OCI-LY3 (cell line): ENCODE results near the gene SRC.

Source experiments
- H2AFZ ChIP-seq: fragments of 200-600, 300-600 bp; shearing (Covaris generic); 2 replicates; pipeline ENCODE4 v1.6.0; 2014; ENCODE audit warnings: antibody characterized with exemption, low read depth, low read length
- H3K27ac ChIP-seq: fragments of 200-600, 300-600 bp; sonication (generic); 2 replicates; pipeline ENCODE4 v1.5.1; 2014; ENCODE audit warnings: mild to moderate bottlenecking, low read length, moderate library complexity, mixed read lengths
- H3K27me3 ChIP-seq: fragments of 200-600, 300-600 bp; sonication (generic); 2 replicates; pipeline ENCODE4 v1.6.1; 2014; ENCODE audit warnings: low read depth, low read length, mixed read lengths
- H3K36me3 ChIP-seq: fragments of 200-600, 300-600 bp; sonication (generic); replicated peaks from 2 replicates; pipeline ENCODE3; 2014; ENCODE audit warnings: low read depth, low read length, mixed read lengths
- H3K4me1 ChIP-seq: fragments of 300-600, 200-600 bp; sonication (generic); 2 replicates; pipeline ENCODE4 v1.6.1; 2014; ENCODE audit warnings: low read length, mixed read lengths
- H3K4me2 ChIP-seq: fragments of 200-600, 300-600 bp; sonication (generic); 2 replicates; pipeline ENCODE4 v1.6.1; 2014; ENCODE audit warnings: low read length, mixed read lengths
- H3K4me3 ChIP-seq: fragments of 300-600, 200-600 bp; sonication (generic); 2 replicates; pipeline ENCODE4 v1.5.1; 2014; ENCODE audit warnings: antibody characterized with exemption, mild to moderate bottlenecking, low read length, moderate library complexity
- H3K79me2 ChIP-seq: fragments of 300-600, 200-600 bp; shearing (Covaris generic); 2 replicates; pipeline ENCODE4 v1.6.1; 2014; ENCODE audit warnings: mild to moderate bottlenecking, low read length, mixed read lengths
- H3K9ac ChIP-seq: fragments of 300-600, 200-600 bp; shearing (Covaris generic); 2 replicates; pipeline ENCODE4 v1.6.0; 2014; ENCODE audit warnings: mild to moderate bottlenecking, low read length, moderate library complexity
- H3K9me3 ChIP-seq: fragments of 200-600, 300-600 bp; shearing (Covaris generic); 2 replicates; pipeline ENCODE4 v1.6.1; 2014; ENCODE audit warnings: low read length, mixed read lengths; ENCODE audit not compliant: insufficient read depth
- H4K20me1 ChIP-seq: fragments of 200-600, 300-600 bp; sonication (generic); 2 replicates; pipeline ENCODE4 v1.6.1; 2016; ENCODE audit warnings: low read length, mixed read lengths; ENCODE audit not compliant: insufficient read depth
- CTCF ChIP-seq: fragments of 200-600, 300-600 bp; sonication (generic); IDR thresholded peaks from 2 replicates; pipeline ENCODE4 v1.5.1; 2014; ENCODE audit warnings: antibody characterized with exemption, low read length, low read depth
- EZH2phosphoT487 ChIP-seq: fragments of 200-600 bp; shearing (Covaris generic); IDR thresholded peaks from 2 replicates; pipeline ENCODE4 v1.6.1; 2018; ENCODE audit warnings: antibody characterized with exemption, mixed run types, low read depth

Gene SRC

DNA sequence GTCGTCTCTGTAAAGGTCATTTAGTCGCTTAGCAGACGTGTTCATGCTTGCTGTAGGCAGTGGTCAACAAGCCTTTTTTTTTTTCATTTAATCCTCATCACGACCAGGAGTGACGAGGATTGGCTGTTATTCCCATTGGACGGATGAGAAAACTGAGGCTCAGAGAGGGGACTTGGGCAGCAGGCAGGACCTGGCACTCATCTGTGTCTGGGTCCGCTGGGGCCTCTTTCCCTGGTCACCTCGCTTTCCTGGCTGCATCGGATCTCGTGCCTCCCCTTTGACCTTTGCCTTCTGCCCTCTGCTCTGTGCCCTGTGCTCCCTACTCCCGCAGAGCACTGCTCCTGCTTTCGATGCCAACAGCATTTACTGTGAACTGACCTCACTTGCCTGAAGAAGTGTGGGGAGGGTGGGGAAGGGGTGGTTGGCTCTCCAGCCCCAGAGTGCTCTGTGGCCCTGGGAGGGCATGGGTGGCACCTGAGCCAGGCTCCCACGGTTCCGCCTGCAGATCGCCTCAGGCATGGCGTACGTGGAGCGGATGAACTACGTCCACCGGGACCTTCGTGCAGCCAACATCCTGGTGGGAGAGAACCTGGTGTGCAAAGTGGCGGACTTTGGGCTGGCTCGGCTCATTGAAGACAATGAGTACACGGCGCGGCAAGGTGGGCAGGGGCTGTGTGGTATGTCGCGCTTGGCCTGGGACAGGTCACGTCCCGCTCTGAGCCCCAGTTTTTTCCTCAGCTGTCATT is 56.2 kb downstream of the SRC start:
- Histone ChIP-seq H3K36me3 (peaks cover 74% of the 10 kb centered on the region), H3K4me2 (no peak overlapping the region), H3K9ac (no peak overlapping the region)

DNA sequence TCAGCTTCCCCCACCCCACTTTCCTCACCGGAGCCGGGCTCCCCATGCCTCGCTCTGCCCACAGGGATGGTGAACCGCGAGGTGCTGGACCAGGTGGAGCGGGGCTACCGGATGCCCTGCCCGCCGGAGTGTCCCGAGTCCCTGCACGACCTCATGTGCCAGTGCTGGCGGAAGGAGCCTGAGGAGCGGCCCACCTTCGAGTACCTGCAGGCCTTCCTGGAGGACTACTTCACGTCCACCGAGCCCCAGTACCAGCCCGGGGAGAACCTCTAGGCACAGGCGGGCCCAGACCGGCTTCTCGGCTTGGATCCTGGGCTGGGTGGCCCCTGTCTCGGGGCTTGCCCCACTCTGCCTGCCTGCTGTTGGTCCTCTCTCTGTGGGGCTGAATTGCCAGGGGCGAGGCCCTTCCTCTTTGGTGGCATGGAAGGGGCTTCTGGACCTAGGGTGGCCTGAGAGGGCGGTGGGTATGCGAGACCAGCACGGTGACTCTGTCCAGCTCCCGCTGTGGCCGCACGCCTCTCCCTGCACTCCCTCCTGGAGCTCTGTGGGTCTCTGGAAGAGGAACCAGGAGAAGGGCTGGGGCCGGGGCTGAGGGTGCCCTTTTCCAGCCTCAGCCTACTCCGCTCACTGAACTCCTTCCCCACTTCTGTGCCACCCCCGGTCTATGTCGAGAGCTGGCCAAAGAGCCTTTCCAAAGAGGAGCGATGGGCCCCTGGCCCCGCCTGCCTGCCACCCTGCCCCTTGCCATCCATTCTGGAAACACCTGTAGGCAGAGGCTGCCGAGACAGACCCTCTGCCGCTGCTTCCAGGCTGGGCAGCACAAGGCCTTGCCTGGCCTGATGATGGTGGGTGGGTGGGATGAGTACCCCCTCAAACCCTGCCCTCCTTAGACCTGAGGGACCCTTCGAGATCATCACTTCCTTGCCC is 57.4 kb downstream of the SRC start:
- no peaks in the 10 kb centered on the region for H4K20me1 ChIP-seq

More for the DNA sequence above, 56.2 kb downstream of the SRC start:
- Histone ChIP-seq H3K27me3 (no peaks in the 10 kb centered on the region), H3K4me1 (peaks cover 26% of the 10 kb centered on the region), H3K79me2 (no peaks in the 10 kb centered on the region), H3K27ac (no peak overlapping the region), H3K9me3 (no peaks in the 10 kb centered on the region), H2AFZ (no peak overlapping the region), H4K20me1 (no peaks in the 10 kb centered on the region), H3K4me3 (no peak overlapping the region)
- TF ChIP-seq CTCF (no peak), EZH2phosphoT487 (no peak)

DNA sequence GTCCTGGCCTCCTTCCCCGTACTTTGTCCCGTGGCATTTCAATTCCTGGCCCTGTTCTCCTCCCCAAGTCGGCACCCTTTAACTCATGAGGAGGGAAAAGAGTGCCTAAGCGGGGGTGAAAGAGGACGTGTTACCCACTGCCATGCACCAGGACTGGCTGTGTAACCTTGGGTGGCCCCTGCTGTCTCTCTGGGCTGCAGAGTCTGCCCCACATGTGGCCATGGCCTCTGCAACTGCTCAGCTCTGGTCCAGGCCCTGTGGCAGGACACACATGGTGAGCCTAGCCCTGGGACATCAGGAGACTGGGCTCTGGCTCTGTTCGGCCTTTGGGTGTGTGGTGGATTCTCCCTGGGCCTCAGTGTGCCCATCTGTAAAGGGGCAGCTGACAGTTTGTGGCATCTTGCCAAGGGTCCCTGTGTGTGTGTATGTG is 58.5 kb downstream of the SRC start:
- H3K9me3 ChIP-seq = no peaks in the 10 kb centered on the region
- H3K79me2 ChIP-seq = no peaks in the 10 kb centered on the region
- no peak for TF ChIP-seq EZH2phosphoT487
- TF ChIP-seq CTCF = no peak
- peaks cover 18% of the 10 kb centered on the region for H3K27me3 ChIP-seq
- H3K4me1 ChIP-seq = peaks cover 31% of the 10 kb centered on the region
- peaks cover 53% of the 10 kb centered on the region for H3K36me3 ChIP-seq
- H3K9ac ChIP-seq = no peak overlapping the region
- no peak overlapping the region for H3K4me3 ChIP-seq
- no peaks in the 10 kb centered on the region for H4K20me1 ChIP-seq
- no peak overlapping the region for H2AFZ ChIP-seq
- no peak overlapping the region for H3K4me2 ChIP-seq
- H3K27ac ChIP-seq = no peak overlapping the region

More for the DNA sequence above, 57.4 kb downstream of the SRC start:
- Histone ChIP-seq H3K27me3 (peaks cover 11% of the 10 kb centered on the region), H3K4me3 (no peak overlapping the region), H3K36me3 (peaks cover 62% of the 10 kb centered on the region), H3K9ac (no peak overlapping the region), H3K4me1 (peaks cover 28% of the 10 kb centered on the region), H3K9me3 (no peaks in the 10 kb centered on the region), H3K79me2 (no peaks in the 10 kb centered on the region), H3K27ac (no peak overlapping the region), H2AFZ (no peak overlapping the region), H3K4me2 (no peak overlapping the region)
- TF ChIP-seq CTCF = no peak
- no peak for TF ChIP-seq EZH2phosphoT487

GRCh38 chr20:37405351-37405897 is 59.5 kb downstream of the SRC start:
- Histone ChIP-seq H3K27me3 (peaks cover 24% of the 10 kb centered on the region), H3K4me3 (no peak overlapping the region), H3K9ac (no peak overlapping the region), H3K79me2 (no peaks in the 10 kb centered on the region), H3K9me3 (no peaks in the 10 kb centered on the region), H3K27ac (no peak overlapping the region), H3K4me1 (peaks cover 38% of the 10 kb centered on the region), H3K36me3 (peaks cover 45% of the 10 kb centered on the region), H4K20me1 (no peaks in the 10 kb centered on the region), H2AFZ (no peak overlapping the region), H3K4me2 (no peak overlapping the region)
- TF ChIP-seq CTCF (no peak), EZH2phosphoT487 (no peak)
